GM10248 (cell line): ENCODE measurements around the gene SPAG16.

ENCODE experiments used
- CTCF ChIA-PET: fragments of 300-600 bp; sonication (Branson Sonifier 250); formaldehyde crosslinking; extraction: SDS; loops from one replicate; lab custom pipeline; 2021; ENCODE audit warnings: antibody characterized with exemption; lab: Yijun Ruan, JAX
- POLR2A ChIA-PET: fragments of 350-650 bp; sonication (Branson Sonifier 250); formaldehyde crosslinking; extraction: SDS; loops from one replicate; lab custom pipeline; 2020; ENCODE audit warnings: antibody characterized with exemption; lab: Yijun Ruan, JAX
- DNase-seq: peaks from one replicate; pipeline ENCODE4 v3.0.0; 2012; ENCODE audit errors: extremely low spot score
- CTCF ChIP-seq: IDR thresholded peaks from 2 replicates; pipeline ENCODE4 v1.5.1; 2012; ENCODE audit warnings: mild to moderate bottlenecking, low read depth; ENCODE audit errors: extremely low read depth, missing control alignments, control extremely low read depth

The SPAG16 gene

DNA sequence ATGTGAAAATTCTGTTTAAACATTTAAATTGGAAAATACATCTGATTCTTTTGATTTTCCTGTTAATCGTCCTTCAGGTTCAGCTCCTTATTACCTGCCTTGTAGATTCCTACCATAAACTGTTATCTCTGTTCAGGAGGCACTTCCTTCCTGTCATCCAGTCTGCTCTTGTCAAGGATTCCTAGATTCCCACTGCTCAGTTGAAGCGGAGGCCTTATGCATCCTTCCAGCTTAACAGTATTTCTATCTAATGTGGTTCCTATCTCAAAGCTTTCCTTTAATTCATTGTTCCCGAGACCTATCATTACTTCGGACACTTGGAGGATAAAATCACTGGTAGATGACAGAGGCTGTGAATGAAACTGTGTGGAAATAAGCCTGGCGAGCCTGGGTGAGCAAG, 12.0 kb downstream of the SPAG16 start:
- ChIA-PET POLR2A (no interaction called here), CTCF (interaction anchor here (0.9 kb wide), 1 partner anchor 9 kb away, joined by 4 read pairs; no protein-coding TSS in a partner anchor)
- no peak for TF ChIP-seq CTCF
- no peak for DNase-seq

DNA sequence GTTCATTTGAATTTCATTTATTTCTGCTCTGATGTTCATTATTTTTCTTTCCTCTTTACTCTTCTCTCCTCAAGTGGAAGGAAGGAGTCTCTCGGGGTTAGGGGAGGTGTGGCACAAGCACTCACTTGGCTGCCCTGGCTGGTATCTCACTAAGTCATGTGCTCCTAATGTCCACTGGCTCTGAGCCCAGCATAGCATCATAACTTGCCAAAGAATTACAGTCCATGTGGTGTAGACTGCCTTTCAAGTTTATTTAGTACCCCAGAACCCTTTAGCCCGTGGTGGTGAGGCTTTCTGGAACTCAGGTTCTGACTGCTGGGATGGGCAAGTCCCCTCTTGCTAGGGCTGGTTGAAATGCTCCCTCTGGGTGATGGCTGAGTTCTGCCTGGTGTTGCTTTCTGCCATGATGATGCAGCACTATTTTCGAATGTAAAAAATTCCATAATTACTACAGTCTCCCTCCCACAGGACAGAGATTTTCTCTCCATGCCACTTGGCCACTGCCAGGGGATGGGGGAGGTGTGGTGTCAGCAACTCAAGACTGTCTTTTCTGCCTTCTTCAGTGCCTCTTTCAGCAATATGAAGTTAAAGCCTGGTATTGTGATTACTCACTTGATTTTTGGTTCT, 22.2 kb downstream of the SPAG16 start:
- ChIA-PET POLR2A (no interaction called here), CTCF (interaction anchor here (0.6 kb wide), 1 partner anchor 15 kb away, joined by 3 read pairs; no protein-coding TSS in a partner anchor)

DNA sequence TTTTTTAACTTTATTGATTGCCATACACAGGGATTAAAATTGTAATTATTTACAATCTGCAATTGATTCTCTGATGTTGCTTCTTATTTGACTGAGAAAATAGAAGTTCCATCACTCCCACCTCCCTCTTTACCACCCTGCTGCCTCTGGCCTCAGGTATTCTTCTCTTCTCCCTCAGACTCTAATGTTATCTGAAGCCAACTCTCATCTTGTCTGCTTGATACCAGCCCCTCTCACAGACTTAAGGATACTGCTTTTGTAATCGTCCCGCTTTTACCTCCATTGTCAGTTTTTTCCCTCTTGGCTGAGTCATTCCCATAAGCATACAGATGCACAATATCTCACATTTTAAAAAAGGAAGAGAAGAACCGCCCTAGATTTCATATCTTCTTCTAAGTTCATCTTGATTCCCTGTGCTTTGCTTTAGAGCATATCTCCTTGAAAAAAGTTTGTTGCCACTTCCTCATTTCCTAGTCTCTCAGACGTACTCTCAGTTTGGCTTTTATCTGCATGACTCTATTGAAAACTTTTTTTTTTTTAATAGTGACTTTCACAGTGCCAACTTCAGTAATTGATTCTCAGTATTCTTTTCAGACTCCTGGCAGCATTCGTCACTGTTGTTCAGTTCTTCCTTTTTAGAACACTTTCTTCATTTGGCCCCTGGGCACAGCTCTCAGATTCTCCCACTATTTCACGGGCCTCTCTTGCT, 31.1 kb downstream of the SPAG16 start:
- ChIA-PET CTCF (no interaction called here), POLR2A (no interaction called here)
- no peak for DNase-seq
- no peak for TF ChIP-seq CTCF

More for the DNA sequence above, 22.2 kb downstream of the SPAG16 start:
- DNase-seq: no peak
- no peak for TF ChIP-seq CTCF

DNA sequence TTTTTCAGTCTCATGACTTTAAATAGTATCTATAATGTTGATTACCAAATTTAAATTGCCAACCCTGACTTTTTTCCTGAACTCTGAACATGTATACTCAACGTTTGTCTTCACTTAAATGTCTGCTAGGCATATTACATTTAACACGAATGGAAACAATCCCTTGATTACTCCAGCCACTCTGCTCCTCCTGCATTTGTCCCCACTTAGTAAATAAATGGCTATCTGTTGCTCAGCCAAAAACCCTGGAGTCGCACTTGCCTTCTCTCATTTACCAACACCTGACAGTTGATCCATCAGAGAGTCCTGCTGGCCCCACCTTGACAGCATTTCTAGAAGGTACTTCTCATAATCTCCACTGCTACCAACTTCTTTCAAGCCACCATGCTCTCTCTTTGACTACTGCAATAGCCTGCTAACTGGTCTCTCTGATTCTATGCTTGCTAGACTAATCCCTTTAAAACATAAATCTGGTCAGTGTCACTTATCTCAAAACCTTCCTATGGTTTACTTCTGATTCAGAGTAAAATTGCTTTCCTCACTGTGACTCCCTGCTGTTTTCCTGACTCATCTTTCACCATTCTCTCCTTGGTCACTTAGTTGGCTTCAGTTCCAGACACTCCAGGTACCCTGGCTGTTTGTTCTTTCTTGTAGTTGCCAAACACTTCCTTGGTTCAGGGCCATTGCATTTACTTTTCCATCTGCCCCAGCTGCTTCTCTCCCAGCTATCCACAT, 31.9 kb downstream of the SPAG16 start:
- no peak for DNase-seq
- ChIA-PET CTCF (no interaction called here), POLR2A (no interaction called here)
- TF ChIP-seq CTCF: no peak

- ChIA-PET POLR2A (no interaction called here), CTCF (no interaction called here)
- no peak for DNase-seq
- TF ChIP-seq CTCF: no peak
Measured at GRCh38 chr2:213317929-213318328, 33.7 kb downstream of the SPAG16 start.

DNA sequence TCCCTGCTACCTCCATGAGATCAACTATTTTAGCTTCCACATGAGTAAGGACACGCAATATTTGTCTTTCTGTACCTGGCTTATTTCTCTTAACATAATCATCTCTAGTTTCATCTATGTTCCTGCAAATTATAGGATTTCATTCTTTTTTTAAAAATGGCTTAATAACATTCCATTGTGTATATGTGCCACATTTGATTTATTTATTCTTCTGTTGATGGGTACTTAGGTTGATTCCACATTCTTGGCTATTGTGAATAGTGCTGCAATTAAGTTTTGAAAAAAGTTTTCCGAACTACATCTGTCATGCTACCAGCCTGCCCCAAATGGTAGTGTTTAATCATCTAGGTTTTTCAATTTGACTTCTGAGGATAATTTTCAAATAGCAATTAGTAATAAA, 36.3 kb downstream of the SPAG16 start:
- TF ChIP-seq CTCF: no peak
- ChIA-PET POLR2A (no interaction called here), CTCF (interaction anchor here (1.1 kb wide), 1 partner anchor 12 kb away, joined by 3 read pairs; no protein-coding TSS in a partner anchor)
- DNase-seq: no peak
